PC-3 (cell line): Measurements from ENCODE around the gene HAGHL.

Experiments used
- EZH2 ChIP-seq: fragments of 300-600 bp; sonication (generic); IDR thresholded peaks from one replicate; pipeline ENCODE4 v1.6.1; 2017; ENCODE audit warnings: antibody characterized with exemption, mild to moderate bottlenecking, low read length; ENCODE audit not compliant: unreplicated experiment
- EZH2phosphoT487 ChIP-seq: fragments of 300-600 bp; sonication (generic); IDR thresholded peaks from 2 replicates; pipeline ENCODE4 v1.6.1; 2018; ENCODE audit warnings: mild to moderate bottlenecking, antibody characterized with exemption, low read length, borderline replicate concordance
- TF ChIP-seq, protein P1 (sequence below): fragments of 300-600 bp; sonication (generic); conservative IDR thresholded peaks from 2 replicates; pipeline ENCODE4 v1.5.1; 2017; ENCODE audit warnings: antibody characterized with exemption, low read depth, mild to moderate bottlenecking, low read length

DNA sequence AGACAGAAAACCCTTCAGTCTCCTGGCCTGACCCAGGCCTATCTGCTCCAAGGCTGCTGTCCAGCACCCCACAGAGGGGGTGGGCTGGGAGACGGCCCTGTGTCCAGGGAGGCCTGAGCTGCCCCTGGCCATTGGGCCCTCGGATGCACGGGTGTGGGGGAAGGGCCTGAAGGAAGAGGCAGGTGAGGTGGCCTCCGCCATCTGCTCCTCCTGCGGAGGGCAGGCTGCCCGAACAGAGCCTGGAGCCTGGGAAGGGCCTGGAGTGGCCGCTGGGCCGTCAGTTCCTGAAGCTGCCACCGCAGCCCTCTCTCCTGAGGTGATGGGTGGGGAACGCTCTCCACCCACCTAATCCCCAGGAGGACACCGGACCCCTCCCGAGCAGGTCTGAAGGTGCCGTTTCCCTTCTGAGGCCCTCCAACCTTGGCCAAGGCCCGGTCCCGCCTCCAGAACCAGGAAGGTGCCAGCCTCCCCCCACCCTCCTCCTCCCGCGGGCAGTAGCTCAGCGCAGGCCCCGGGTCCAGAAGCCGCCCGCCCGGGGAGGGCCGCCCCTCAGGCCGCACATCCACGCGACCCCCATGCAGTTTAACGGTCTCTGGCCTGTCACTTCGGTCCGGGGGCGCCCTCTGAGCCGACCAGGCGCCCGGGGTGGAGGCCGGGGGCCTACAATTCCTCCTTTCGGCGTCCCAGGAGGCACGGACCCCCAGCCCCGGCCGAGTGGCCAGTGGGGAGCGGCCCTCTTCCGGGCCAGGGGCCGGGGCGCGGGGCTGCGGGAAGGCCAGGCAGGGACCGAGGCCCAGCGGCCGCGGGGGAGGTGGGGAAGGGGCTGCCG, 22.1 kb upstream of the HAGHL start:
- TF ChIP-seq, protein P1, sequence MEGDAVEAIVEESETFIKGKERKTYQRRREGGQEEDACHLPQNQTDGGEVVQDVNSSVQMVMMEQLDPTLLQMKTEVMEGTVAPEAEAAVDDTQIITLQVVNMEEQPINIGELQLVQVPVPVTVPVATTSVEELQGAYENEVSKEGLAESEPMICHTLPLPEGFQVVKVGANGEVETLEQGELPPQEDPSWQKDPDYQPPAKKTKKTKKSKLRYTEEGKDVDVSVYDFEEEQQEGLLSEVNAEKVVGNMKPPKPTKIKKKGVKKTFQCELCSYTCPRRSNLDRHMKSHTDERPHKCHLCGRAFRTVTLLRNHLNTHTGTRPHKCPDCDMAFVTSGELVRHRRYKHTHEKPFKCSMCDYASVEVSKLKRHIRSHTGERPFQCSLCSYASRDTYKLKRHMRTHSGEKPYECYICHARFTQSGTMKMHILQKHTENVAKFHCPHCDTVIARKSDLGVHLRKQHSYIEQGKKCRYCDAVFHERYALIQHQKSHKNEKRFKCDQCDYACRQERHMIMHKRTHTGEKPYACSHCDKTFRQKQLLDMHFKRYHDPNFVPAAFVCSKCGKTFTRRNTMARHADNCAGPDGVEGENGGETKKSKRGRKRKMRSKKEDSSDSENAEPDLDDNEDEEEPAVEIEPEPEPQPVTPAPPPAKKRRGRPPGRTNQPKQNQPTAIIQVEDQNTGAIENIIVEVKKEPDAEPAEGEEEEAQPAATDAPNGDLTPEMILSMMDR: no peak
- no peak for TF ChIP-seq EZH2
- TF ChIP-seq EZH2phosphoT487: no peak
